Measurements from ENCODE around the gene USP21. TPM values are rescaled to one million over a fixed set of nuclear protein-coding genes. Genes with fewer than 3 reads are reported as not detected.

USP21 gene
- total and polyA plus RNA-seq, 2 of the 13 experiments (the other 11 are each of a cell fraction or from before 2014, with no cell fraction given) = 10.1 to 33.1 TPM

DNA sequence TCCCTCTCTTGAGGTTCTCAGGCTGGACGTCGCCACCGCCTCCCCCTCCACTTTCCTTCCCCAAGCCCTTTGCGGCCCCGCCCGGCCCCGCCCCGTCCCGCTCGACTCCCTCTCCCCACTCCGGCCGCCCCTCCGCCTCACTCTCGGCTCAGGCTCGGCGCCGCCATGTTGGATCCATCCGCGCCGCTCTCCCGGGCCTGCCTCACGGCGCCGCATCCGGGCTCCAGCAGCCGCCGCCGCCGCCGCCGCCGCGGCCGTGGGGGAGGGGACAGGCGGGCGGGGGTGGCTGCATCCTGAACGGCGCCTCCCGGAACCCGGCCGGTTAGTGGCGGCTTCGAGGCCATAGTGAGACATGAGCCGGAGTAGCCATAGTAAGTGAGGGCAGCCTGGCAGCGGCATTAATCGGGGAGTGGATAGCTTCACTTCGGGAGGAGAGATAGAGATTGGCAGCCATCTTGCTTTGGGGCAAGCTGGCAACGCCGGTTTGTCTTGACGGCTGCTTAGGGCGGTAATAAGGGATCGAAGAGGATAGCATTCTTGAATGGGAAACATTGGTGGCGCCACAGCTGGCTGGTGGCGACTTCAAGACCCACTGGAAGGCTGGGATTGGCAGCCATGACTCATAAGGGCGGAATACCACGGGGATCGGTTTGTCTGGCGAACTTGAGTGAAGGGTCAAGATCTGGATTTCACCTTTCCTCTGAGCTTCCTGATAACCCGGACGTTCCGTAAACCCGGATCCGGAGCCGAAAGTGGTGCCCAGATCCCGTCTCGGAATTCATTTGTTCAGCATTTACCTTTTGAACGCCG is 26.7 kb upstream of the USP21 start, which contains the start of gene DEDD (continued):
- TF ChIP-seq SAP130 (CRISPR knock-in tag; IDR thresholded peaks at IDR 0.05; ENCODE audit: low read depth) (peak; percentile 75), SP5 (CRISPR knock-in tag; IDR thresholded peaks at IDR 0.05; ENCODE audit: borderline replicate concordance, low read depth) (peak; percentile 3; the same call in 1 of the 2 replicates), ZNF207 (IDR thresholded peaks at IDR 0.05; ENCODE audit: borderline replicate concordance) (no peak), ZNF333 (CRISPR knock-in tag; IDR thresholded peaks at IDR 0.05; ENCODE audit: borderline replicate concordance) (0 out of 2 replicates have a peak, but pooled peaks have one; percentile 56), ZNF44 (CRISPR knock-in tag; IDR thresholded peaks at IDR 0.05) (no peak), ZNF225 (CRISPR knock-in tag; IDR thresholded peaks at IDR 0.05) (no peak), ZNF180 (CRISPR knock-in tag; IDR thresholded peaks at IDR 0.05; ENCODE audit: borderline replicate concordance, low read depth) (no peak), ZBTB7A (CRISPR knock-in tag; IDR thresholded peaks at IDR 0.05) (no peak), GABPB1 (CRISPR knock-in tag; IDR thresholded peaks at IDR 0.05) (peak; percentile 92), ZBTB38 (CRISPR knock-in tag; IDR thresholded peaks at IDR 0.05) (no peak), PPARG (CRISPR knock-in tag; conservative IDR thresholded peaks at IDR 0.05) (no peak), HNF4G (IDR thresholded peaks at IDR 0.05; ENCODE audit: borderline replicate concordance, low read depth, low read length) (no peak), HNF4G (CRISPR knock-in tag; IDR thresholded peaks at IDR 0.05; ENCODE audit: borderline replicate concordance, low read depth) (no peak), MAZ (IDR thresholded peaks at IDR 0.05; ENCODE audit: borderline replicate concordance, low read depth, low read length) (peak; percentile 75; the same call in 1 of the 2 replicates), MAZ (CRISPR knock-in tag; IDR thresholded peaks at IDR 0.05; ENCODE audit: low read depth) (peak; percentile 54; the same call in 1 of the 2 replicates), NCOA1 (CRISPR knock-in tag; IDR thresholded peaks at IDR 0.05) (no peak), TEAD3 (CRISPR knock-in tag; optimal IDR thresholded peaks at IDR 0.05; ENCODE audit: borderline replicate concordance) (peak; percentile 27), NFYC (CRISPR knock-in tag; IDR thresholded peaks at IDR 0.05) (no peak), ZNF230 (CRISPR knock-in tag; IDR thresholded peaks at IDR 0.05) (peak; percentile 35; the same call in 1 of the 2 replicates)
- TF ChIP-seq, protein P1, sequence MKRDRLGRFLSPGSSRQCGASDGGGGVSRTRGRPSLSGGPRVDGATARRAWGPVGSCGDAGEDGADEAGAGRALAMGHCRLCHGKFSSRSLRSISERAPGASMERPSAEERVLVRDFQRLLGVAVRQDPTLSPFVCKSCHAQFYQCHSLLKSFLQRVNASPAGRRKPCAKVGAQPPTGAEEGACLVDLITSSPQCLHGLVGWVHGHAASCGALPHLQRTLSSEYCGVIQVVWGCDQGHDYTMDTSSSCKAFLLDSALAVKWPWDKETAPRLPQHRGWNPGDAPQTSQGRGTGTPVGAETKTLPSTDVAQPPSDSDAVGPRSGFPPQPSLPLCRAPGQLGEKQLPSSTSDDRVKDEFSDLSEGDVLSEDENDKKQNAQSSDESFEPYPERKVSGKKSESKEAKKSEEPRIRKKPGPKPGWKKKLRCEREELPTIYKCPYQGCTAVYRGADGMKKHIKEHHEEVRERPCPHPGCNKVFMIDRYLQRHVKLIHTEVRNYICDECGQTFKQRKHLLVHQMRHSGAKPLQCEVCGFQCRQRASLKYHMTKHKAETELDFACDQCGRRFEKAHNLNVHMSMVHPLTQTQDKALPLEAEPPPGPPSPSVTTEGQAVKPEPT (CRISPR knock-in tag; IDR thresholded peaks at IDR 0.05; ENCODE audit: low read depth) = 0 out of 2 replicates have a peak, but pooled peaks have one; percentile 16
- TF ChIP-seq, protein P2, sequence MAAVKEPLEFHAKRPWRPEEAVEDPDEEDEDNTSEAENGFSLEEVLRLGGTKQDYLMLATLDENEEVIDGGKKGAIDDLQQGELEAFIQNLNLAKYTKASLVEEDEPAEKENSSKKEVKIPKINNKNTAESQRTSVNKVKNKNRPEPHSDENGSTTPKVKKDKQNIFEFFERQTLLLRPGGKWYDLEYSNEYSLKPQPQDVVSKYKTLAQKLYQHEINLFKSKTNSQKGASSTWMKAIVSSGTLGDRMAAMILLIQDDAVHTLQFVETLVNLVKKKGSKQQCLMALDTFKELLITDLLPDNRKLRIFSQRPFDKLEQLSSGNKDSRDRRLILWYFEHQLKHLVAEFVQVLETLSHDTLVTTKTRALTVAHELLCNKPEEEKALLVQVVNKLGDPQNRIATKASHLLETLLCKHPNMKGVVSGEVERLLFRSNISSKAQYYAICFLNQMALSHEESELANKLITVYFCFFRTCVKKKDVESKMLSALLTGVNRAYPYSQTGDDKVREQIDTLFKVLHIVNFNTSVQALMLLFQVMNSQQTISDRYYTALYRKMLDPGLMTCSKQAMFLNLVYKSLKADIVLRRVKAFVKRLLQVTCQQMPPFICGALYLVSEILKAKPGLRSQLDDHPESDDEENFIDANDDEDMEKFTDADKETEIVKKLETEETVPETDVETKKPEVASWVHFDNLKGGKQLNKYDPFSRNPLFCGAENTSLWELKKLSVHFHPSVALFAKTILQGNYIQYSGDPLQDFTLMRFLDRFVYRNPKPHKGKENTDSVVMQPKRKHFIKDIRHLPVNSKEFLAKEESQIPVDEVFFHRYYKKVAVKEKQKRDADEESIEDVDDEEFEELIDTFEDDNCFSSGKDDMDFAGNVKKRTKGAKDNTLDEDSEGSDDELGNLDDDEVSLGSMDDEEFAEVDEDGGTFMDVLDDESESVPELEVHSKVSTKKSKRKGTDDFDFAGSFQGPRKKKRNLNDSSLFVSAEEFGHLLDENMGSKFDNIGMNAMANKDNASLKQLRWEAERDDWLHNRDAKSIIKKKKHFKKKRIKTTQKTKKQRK (IDR thresholded peaks at IDR 0.05; ENCODE audit: low read length) = no peak
- TF ChIP-seq, protein P3, sequence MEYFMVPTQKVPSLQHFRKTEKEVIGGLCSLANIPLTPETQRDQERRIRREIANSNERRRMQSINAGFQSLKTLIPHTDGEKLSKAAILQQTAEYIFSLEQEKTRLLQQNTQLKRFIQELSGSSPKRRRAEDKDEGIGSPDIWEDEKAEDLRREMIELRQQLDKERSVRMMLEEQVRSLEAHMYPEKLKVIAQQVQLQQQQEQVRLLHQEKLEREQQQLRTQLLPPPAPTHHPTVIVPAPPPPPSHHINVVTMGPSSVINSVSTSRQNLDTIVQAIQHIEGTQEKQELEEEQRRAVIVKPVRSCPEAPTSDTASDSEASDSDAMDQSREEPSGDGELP (IDR thresholded peaks at IDR 0.05; ENCODE audit: borderline replicate concordance, low read depth) = peak; percentile 69; the same call in 1 of the 2 replicates
- TF ChIP-seq, protein P4, sequence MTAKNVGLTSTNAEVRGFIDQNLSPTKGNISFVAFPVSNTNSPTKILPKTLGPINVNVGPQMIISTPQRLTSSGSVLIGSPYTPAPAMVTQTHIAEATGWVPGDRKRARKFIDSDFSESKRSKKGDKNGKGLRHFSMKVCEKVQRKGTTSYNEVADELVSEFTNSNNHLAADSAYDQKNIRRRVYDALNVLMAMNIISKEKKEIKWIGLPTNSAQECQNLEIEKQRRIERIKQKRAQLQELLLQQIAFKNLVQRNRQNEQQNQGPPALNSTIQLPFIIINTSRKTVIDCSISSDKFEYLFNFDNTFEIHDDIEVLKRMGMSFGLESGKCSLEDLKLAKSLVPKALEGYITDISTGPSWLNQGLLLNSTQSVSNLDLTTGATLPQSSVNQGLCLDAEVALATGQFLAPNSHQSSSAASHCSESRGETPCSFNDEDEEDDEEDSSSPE (CRISPR knock-in tag; IDR thresholded peaks at IDR 0.05) = no peak
